ENCODE measurements around the gene LRFN2.

The LRFN2 gene

DNA sequence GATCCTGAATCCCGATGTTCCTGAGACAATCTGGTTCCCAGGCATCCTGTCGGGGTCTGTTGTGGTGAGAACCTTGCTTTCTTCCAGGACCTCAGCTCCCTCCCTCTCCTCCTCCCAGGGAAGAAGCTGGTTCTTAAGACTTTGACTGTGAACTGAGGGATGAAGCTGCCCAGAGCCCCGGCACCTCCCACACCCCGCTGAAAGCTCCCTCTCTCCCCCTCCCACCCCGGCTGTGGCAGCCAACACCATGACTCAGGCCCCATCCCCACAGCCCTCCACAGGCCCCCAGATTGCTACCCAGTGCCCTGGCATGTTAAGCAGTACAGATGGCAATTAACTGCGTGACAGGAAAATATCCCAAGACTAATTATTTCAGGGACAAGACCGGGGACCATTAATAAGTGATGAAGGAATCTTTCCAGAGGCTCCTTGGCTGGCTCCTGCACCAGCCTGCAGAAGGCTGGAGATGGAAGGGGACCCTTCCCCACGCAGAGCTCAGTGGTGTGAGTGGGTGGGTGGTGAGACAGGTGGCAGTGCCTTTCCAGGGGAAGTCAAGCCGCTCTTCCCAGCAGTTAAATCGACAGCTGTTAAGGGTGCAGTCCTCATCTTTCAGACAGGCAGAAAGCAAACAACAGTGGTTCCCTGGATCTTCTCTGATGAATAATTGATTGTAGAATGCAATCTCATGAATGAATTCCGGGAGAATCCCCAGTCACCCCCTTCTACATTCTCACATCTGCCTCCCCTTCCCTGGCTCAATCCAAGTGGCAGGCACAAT lies 237.9 kb downstream of the LRFN2 start:
- no peak for DNase-seq (ENCODE audit: low spot score)

DNA sequence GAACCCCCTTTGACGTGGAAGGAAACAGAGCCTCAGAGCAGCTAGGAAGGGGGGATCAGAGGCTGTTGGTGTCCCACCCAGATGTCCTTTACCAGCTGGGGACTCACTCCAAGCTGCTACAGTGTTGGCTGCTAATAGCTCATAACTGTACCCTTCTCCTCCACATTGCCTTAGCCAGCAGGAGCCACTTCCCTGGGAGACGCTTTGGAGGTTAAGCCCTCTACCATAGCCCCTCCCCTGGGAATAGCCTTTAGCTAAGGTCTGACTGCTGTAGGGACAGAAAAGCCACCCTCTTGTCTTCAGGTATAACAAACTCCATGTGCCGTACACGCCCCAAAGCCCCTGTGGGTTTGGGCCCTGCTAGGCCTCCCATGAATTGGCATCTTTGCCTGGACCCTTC lies 238.6 kb downstream of the LRFN2 start:
- no peak for DNase-seq (ENCODE audit: low spot score)

DNA sequence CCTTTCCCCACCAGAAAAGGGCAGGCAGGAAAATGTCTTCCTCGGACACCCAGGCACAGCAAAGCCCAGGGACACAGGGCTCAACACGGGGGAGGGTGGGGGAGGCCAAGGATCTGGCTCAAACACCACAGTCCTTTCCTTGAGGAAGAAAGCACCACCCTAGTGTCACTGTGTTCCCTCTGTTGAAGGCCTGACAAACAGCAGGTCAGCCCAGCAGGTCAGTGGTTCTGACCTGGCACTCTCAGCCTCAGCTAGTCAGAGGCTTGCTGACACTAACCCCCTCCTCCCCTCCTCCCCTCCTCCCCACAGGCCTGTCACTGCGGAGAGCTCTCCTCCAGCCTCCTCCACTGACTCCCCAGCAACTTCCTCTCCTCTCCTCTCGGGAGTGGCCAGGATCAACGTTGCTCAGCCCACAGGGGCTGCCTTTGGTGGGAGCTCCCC lies 239.6 kb downstream of the LRFN2 start:
- DNase-seq (ENCODE audit: low spot score), result no peak

DNA sequence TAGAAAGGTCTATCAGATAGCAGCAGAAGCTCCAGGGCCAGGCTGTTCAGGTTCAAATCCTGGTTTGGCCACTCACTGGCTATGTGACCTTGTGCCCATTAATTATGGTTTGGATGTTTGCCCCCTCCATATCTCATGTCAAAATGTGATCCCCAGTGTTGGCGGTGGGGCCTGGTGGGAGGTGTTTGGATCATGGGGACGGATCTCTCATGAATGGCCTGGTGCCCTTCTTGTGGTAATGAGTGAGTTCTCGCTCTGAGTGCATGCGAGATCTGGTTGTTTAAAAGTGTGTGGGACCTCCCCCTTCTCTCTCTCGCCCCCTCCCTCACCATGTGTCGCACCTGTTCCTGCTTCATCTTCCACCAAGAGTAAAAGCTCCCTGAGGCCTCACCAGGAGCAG lies 240.9 kb downstream of the LRFN2 start:
- no peak for DNase-seq (ENCODE audit: low spot score)

DNA sequence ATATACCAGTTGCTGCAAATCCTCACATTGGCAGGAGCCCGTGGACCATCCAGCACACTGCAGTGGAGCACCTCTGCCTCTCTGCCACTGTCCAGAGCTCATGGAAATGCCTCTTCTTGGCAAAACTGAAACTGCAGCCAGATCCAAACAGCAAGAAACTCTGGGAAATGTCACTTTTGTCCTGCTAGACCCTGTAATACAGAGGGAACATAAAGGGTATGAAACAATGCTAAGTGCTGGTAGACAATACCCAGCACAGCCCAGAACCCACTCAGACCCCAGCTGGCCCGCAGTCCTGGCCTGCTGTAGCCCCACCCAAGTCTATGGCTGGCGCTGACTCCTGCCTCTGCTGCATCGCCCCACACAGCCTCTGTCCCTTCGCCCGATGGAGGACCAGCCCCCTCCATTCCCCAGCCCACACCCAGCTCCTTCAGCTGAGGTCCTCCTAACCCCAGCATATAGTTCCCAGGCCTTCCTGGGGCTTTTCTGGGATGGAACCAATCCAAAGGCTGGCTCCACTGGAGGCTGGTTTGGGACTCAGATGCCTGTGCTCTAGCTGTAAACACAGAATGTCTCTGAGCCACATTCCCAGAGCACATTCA lies 242.5 kb downstream of the LRFN2 start:
- DNase-seq (ENCODE audit: low spot score), result no peak

DNA sequence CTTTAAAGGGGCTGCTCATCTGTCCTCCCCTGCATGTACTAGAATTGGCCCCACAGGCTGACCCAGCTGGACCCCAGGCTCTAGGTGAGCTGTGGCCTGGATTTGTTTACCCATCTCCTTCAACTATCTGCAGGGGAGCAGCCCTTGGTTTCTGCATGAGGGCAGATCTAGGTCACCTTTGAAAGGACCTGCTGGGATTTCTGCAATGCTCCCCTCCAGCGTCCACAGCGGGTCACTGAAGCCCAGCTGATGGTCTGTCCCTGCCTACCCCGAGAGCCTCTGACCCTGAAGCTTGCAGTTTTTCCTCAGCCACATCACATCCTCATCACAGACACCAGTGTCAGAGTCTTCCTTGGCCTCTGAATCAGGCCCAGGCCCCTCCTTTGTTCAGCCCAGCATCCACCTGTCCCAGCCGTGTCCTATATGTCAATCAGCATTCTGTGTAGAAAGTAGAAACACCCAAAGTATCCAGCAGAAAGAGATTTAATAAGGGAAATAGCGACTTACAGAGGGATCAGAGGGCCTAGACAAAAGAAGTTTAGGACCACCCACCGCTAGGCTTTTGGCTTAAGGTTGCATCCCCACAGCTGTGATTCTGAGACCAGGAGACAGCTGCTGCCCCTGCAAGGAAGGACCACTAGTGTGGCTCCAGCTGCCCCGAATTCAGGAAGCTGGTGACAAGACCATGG lies 243.1 kb downstream of the LRFN2 start:
- DNase-seq (ENCODE audit: low spot score), result no peak

DNA sequence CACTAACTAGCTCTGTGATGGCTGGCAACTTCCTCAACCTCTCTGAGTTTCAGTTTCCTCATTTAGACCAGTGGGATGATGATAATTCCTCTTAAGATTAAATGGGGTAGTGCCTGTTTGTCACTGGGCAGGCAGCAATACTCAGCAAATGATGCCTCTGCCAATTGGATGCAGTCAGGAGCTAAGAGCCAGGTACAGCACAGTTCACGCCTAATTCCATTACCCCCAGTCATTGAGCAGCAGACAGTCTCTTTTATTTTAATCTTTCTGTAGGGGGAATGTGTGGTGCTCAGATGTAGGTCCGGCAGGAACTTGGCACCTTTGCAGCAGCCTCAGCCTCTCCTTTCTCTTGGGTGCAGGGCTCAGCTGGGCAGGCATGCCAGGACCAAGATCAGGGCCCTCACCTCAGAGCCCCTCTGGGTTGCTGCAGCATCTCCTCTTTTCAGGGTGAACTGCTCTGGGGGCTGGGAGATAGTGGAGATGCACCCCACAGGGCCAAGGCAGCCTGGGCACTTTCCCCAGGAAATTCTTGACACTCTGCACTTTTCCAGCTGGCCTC lies 243.8 kb downstream of the LRFN2 start:
- DNase-seq (ENCODE audit: low spot score), result no peak

DNA sequence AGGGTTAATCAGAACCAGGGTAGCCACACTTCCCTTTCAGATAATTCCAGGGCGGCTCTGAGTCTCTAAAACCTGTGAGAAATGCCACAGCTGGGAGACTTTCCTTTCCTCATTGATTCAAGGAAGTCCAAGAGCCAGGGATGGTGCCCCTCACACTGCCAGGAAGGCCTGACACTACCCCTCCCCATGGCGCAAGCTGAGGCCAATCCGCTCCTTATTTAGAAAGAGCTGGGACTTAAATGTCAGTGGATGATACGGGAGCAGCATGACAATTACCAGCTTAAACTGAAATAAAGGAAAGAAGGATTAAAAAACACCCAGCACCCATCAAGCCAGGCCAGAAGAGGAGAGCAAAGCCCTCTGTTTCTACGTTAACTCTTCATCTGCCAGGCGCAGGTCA lies 244.4 kb downstream of the LRFN2 start:
- DNase-seq (ENCODE audit: low spot score), result no peak

DNA sequence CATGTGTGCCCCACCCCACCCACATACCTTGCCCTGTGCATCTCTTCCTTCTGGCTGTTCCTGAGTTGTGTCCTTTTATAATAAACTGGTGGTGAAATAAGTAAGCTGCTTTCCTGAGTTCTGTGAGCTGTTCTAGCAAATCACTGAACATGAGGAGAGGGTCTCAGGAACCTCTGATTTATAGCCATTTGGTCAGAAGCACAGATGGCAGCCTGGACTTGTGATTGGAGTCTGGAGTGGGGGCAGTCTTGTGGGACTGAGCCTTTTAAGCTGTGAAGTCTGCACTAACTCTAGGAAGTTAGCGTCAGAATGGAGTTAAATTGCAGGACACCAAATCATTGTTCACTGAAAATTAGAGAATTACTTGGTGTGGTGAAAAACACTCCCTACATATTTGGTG lies 245.4 kb downstream of the LRFN2 start:
- no peak for DNase-seq (ENCODE audit: low spot score)
